HG03558 (cell line): ENCODE results near the gene RALY.
"Not testable (repeated sequence)": the region's sequence is repeated elsewhere in the genome, so short reads cannot be mapped to it uniquely, and the experiment has no call there.

Source experiments
- ATAC-seq: cut with Tn5 transposase; IDR thresholded peaks from one replicate; pipeline ENCODE4 v1.9.1; 2021; ENCODE audit warnings: moderate number of reproducible peaks; ENCODE audit not compliant: unreplicated experiment; ENCODE audit errors: extremely low read depth

RALY gene

GRCh38 chr20:34127792-34128191, 134.1 kb downstream of the RALY start:
- no peak for ATAC-seq

DNA sequence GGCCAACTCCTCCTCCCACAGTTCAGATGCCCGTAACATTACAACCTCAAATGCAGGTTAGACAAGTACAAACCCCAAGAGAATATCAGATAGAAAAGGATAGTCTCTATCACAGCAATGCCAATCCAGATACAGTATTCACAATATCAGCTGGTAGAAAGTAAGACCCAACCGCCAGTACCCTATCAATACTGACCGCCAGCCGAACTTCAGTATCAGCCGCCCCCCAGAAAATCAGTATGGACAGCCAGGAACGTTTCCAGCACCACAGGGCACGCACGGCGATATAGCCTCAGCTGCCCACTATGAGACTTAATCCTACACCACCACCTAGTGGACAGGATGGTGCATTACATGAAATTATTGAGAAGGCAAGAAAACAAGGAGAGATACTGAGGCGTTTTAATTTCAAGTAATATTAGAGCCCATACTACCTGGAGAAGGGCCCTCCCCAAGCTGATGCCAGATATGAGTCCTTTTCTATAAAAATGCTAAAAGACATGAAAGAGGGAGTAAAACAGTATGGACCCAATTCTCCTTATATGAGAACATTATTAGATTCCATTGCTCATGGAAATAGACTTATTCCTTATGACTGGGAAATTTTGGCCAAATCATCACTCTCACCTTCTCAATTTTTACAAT, 135.9 kb downstream of the RALY start:
- ATAC-seq, result no peak

DNA sequence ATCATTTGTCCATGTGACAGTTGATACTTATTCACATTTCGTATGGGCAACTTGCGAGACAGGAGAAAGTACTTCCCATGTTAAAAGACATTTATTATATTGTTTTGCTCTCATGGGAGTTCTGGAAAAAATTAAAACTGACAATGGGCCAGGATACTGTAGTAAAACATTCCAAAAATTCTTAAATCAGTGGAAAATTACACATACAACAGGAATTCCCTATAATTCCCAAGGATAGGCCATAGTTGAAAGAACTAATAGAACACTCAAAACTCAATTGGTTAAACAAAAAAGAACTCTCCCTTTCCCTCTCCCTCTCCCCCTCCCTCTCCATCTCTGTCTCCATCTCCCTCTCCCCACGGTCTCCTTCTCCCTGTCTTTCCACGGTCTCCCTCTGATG, 137.8 kb downstream of the RALY start:
- no peak for ATAC-seq

DNA sequence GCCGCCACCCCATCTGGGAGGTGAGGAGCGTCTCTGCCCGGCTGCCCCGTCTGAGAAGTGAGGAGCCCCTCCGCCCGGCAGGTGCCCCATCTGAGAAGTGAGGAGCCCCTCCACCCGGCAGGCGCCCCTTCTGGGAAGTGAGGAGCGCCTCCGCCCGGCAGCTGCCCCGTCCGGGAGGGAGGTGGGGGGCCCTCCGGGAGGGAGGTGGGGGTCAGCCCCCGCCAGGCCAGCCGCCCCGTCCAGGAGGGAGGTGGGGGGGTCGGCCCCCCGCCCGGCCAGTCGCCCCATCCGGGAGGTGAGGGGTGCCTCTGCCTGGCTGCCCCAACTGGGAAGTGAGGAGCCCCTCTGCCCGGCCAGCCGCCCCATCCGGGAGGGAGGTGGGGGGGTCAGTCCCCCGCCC, 138.8 kb downstream of the RALY start:
- not testable (repeated sequence) for ATAC-seq

DNA sequence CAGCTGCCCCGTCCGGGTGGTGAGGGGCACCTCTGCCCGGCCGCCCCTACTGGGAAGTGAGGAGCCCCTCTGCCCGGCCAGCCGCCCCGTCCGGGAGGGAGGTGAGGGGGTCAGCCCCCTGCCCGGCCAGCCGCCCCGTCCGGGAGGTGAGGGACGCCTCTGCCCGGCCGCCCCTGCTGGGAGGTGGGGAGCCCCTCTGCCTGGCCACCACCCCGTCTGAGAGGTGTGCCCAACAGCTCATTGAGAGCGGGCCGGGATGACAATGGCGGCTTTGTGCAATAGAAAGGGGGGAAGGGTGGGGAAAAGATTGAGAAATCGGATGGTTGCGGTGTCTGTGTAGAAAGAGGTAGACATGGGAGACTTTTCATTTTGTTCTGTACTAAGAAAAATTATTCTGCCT, 139.2 kb downstream of the RALY start:
- not testable (repeated sequence) for ATAC-seq

DNA sequence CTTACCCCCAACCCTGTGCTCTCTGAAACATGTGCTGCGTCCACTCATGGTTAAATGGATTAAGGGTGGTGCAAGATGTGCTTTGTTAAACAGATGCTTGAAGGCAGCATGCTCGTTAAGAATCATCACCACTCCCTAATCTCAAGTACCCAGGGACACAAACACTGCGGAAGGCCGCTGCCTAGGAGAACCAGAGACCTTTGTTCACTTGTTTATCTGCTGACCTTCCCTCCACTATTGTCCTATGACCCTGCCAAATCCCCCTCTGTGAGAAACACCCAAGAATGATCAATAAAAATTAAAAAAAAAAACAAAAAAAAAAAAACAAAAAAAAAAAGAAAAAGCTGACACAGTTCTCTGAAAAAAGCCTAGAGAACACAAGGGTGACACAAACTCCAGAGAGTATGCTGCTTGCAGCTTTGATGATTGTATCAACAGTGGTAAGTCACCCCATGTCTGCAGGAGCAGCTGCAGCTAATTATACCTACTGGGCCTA, 139.7 kb downstream of the RALY start:
- ATAC-seq, result not testable (repeated sequence)
